ENCODE data around the gene GATAD2B.

The GATAD2B gene

DNA sequence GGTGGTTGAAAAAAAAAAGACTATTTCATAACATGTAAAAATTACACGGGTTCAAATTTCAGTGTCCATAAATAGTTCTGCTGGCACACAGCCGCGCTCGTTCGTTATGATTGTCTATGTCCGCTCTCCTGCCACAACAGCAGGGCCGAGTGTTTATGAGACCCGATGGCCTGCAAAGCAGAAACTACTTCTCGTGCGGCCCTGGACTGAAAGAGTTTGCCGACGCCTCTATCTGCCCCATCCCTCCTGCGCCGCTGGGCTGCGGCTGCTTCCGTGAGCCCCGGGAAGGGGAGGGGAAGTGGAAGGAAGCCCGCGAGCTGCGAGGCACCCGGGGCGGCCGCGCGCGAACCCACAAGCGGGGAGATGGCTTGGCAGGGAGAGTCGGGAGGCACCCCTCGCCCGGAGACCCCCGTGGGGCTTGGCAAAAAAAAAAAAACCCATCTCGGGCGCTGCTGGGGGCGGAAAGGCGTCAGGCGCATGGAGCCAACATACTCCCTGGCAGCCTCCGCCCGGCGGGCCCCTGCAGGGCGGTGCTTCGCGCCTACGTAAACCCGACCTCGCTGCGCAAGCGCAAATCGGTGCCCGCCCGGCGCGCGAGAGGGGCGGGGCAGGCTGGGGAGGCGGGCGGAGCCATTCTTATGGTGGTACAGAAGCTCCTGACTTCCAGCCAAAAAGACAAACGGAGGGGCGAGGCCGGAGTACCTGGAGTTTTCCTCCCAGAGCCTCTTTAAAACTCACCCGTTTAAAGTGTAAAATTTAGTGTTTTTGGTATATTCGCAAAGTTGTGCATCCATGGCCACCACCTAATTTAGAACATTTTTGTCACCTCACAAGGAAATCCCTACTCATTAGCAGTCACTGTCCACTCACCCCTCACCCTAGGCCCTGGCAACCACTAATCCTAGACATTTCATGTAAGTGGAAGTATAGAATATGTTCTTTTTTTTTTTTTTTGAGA lies 139.3 kb downstream of the GATAD2B start (continued):
- TF ChIP-seq, protein P1, sequence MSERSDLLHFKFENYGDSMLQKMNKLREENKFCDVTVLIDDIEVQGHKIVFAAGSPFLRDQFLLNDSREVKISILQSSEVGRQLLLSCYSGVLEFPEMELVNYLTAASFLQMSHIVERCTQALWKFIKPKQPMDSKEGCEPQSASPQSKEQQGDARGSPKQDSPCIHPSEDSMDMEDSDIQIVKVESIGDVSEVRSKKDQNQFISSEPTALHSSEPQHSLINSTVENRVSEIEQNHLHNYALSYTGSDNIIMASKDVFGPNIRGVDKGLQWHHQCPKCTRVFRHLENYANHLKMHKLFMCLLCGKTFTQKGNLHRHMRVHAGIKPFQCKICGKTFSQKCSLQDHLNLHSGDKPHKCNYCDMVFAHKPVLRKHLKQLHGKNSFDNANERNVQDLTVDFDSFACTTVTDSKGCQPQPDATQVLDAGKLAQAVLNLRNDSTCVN (tag by site-specific recombination; optimal IDR thresholded peaks at IDR 0.05): peak; percentile 73
- TF ChIP-seq ZNF423 (tag by site-specific recombination; IDR thresholded peaks at IDR 0.05) (peak; percentile 66; the same call in 1 of the 2 replicates), HOXC10 (CRISPR knock-in tag; IDR thresholded peaks at IDR 0.05) (no peak), EGR2 (tag by site-specific recombination; IDR thresholded peaks at IDR 0.05; ENCODE audit: low read depth) (peak; percentile 72), ZNF571 (tag by site-specific recombination; IDR thresholded peaks at IDR 0.05) (no peak), ZNF488 (tag by site-specific recombination; IDR thresholded peaks at IDR 0.05) (no peak), ZNF341 (tag by site-specific recombination; IDR thresholded peaks at IDR 0.05; ENCODE audit: low read depth) (peak; percentile 42; the same call in 1 of the 2 replicates), ZNF596 (tag by site-specific recombination; IDR thresholded peaks at IDR 0.05) (no peak), ZNF302 (tag by site-specific recombination; IDR thresholded peaks at IDR 0.05; ENCODE audit: low read depth) (no peak), ZNF16 (tag by site-specific recombination; IDR thresholded peaks at IDR 0.05; ENCODE audit: low read depth) (no peak), ZNF518A (tag by site-specific recombination; conservative IDR thresholded peaks at IDR 0.05; ENCODE audit: low read depth) (0 out of 2 replicates have a peak, but pooled peaks have one; percentile 25), ZNF621 (tag by site-specific recombination; IDR thresholded peaks at IDR 0.05) (no peak), KLF9 (tag by site-specific recombination; IDR thresholded peaks at IDR 0.05; ENCODE audit: low read depth) (peak; percentile 83), ZBTB48 (tag by site-specific recombination; IDR thresholded peaks at IDR 0.05) (peak; percentile 89), RBAK (tag by site-specific recombination; IDR thresholded peaks at IDR 0.05) (no peak), ZNF785 (tag by site-specific recombination; IDR thresholded peaks at IDR 0.05) (no peak), ZNF561 (tag by site-specific recombination; IDR thresholded peaks at IDR 0.05; ENCODE audit: borderline replicate concordance) (peak; percentile 84), ZXDB (tag by site-specific recombination; IDR thresholded peaks at IDR 0.05) (peak; percentile 99), ZNF677 (tag by site-specific recombination; IDR thresholded peaks at IDR 0.05) (no peak), ZNF610 (tag by site-specific recombination; IDR thresholded peaks at IDR 0.05; ENCODE audit: borderline replicate concordance) (peak; percentile 56; the same call in 1 of the 2 replicates), ZBTB8A (tag by site-specific recombination; IDR thresholded peaks at IDR 0.05) (peak; percentile 100), ZNF626 (tag by site-specific recombination; IDR thresholded peaks at IDR 0.05) (no peak), GLI2 (tag by site-specific recombination; IDR thresholded peaks at IDR 0.05; ENCODE audit: borderline replicate concordance, low read depth) (no peak)
- TF ChIP-seq, protein P2, sequence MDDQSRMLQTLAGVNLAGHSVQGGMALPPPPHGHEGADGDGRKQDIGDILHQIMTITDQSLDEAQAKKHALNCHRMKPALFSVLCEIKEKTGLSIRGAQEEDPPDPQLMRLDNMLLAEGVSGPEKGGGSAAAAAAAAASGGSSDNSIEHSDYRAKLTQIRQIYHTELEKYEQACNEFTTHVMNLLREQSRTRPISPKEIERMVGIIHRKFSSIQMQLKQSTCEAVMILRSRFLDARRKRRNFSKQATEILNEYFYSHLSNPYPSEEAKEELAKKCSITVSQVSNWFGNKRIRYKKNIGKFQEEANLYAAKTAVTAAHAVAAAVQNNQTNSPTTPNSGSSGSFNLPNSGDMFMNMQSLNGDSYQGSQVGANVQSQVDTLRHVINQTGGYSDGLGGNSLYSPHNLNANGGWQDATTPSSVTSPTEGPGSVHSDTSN (CRISPR knock-in tag; IDR thresholded peaks at IDR 0.05): no peak
- TF ChIP-seq, protein P3, sequence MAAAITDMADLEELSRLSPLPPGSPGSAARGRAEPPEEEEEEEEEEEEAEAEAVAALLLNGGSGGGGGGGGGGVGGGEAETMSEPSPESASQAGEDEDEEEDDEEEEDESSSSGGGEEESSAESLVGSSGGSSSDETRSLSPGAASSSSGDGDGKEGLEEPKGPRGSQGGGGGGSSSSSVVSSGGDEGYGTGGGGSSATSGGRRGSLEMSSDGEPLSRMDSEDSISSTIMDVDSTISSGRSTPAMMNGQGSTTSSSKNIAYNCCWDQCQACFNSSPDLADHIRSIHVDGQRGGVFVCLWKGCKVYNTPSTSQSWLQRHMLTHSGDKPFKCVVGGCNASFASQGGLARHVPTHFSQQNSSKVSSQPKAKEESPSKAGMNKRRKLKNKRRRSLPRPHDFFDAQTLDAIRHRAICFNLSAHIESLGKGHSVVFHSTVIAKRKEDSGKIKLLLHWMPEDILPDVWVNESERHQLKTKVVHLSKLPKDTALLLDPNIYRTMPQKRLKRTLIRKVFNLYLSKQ (tag by site-specific recombination; IDR thresholded peaks at IDR 0.05; ENCODE audit: borderline replicate concordance): no peak
- TF ChIP-seq, protein P4, sequence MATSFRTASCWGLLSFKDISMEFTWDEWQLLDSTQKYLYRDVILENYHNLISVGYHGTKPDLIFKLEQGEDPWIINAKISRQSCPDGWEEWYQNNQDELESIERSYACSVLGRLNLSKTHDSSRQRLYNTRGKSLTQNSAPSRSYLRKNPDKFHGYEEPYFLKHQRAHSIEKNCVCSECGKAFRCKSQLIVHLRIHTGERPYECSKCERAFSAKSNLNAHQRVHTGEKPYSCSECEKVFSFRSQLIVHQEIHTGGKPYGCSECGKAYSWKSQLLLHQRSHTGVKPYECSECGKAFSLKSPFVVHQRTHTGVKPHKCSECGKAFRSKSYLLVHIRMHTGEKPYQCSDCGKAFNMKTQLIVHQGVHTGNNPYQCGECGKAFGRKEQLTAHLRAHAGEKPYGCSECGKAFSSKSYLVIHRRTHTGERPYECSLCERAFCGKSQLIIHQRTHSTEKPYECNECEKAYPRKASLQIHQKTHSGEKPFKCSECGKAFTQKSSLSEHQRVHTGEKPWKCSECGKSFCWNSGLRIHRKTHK (tag by site-specific recombination; IDR thresholded peaks at IDR 0.05): no peak
